Fibroblast of lung (primary cell): Measurements from ENCODE around the gene PPP2R2D.

Source experiments
- EZH2 ChIP-seq: IDR thresholded peaks from 2 replicates; pipeline ENCODE4 v1.5.1; 2012; ENCODE audit warnings: low read length, control low read depth, mild to moderate bottlenecking; ENCODE audit errors: missing control alignments
- TF ChIP-seq, protein P1 (sequence below), 2 donors: IDR thresholded peaks in 1 of 2; conservative IDR thresholded peaks in 1 of 2; 1 replicate in 1 of 2; 2 replicates in 1 of 2; pipeline ENCODE4 v1.5.1; 2011 to 2012; ENCODE audit warnings: low read length in 2 of 2, control low read depth in 1 of 2, inconsistent platforms in 1 of 2, low read depth in 1 of 2, mild to moderate bottlenecking in 1 of 2

DNA sequence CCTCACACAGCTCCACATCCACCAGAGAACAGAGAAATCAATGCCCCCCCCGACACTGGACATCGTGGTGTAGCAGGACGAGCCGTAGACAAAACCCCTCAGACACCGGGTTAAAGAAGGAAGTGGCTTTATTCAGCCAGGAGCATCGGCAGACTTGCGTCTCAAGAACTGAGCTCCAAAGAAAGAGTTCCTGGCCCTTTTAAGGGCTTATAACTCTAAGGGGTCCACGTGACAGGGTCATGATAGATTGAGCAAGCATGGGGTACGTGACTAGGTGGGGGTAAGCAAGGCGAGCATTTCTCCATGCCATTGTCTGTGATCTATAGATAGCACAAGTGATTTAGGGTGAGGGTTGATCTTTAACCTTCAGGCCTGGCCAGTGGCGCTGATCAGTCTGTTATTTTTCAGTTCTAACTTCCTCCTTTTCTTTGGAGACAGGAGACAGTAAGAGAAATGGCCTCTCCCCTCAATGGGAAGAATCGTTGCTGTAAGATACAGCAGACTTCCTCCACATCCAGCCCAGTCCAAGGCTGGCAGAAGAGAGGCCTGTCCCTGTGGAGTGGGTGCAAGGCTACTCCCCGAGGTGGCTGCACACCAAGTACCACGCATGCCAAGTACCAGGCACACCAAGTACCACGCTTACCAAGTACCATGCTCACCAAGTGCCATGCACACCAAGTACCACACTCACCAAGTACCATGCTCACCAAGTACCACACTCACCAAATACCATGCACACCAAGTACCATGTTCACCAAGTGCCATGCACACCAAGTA, 19.5 kb upstream of the PPP2R2D start:
- TF ChIP-seq, protein P1, sequence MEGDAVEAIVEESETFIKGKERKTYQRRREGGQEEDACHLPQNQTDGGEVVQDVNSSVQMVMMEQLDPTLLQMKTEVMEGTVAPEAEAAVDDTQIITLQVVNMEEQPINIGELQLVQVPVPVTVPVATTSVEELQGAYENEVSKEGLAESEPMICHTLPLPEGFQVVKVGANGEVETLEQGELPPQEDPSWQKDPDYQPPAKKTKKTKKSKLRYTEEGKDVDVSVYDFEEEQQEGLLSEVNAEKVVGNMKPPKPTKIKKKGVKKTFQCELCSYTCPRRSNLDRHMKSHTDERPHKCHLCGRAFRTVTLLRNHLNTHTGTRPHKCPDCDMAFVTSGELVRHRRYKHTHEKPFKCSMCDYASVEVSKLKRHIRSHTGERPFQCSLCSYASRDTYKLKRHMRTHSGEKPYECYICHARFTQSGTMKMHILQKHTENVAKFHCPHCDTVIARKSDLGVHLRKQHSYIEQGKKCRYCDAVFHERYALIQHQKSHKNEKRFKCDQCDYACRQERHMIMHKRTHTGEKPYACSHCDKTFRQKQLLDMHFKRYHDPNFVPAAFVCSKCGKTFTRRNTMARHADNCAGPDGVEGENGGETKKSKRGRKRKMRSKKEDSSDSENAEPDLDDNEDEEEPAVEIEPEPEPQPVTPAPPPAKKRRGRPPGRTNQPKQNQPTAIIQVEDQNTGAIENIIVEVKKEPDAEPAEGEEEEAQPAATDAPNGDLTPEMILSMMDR (conservative IDR thresholded peaks at IDR 0.05 in 1 of 2, IDR thresholded peaks at IDR 0.05 in 1 of 2; ENCODE audit: low read depth in 1 of 2, low read length in 2 of 2) = no peak
- TF ChIP-seq EZH2 = no peak
